ENCODE measurements around the gene ZFAND3. TPM values are rescaled to one million over a fixed set of nuclear protein-coding genes. Genes with fewer than 3 reads are reported as not detected.

Gene ZFAND3
- total RNA-seq, 1 experiment from 2014 or later: 47.2 TPM

GRCh38 chr6:37884548-37884947 is 65.0 kb downstream of the ZFAND3 start:
- no peak overlapping the region for H3K4me2 ChIP-seq (ENCODE audit: low read length)
- no peaks in the 10 kb centered on the region for H3K9me2 ChIP-seq (ENCODE audit: insufficient read depth)
- peaks cover 8% of the 10 kb centered on the region for H4K20me1 ChIP-seq (ENCODE audit: insufficient read depth)
- no peaks in the 10 kb centered on the region for H3K9me3 ChIP-seq (ENCODE audit: control insufficient read depth in 1 of 2, insufficient read depth in 1 of 2, low read depth in 1 of 2, low read length in 2 of 2)
- BruUV-seq (replicated peaks): no TSS peak
- no peaks in the 10 kb centered on the region for H3K27me3 ChIP-seq (ENCODE audit: insufficient read depth, low read length)
- H3K4me1 ChIP-seq (ENCODE audit: control insufficient read depth in 1 of 2, insufficient read depth in 2 of 2, low read length in 2 of 2): no peaks in the 10 kb centered on the region
- no peak overlapping the region for H2AFZ ChIP-seq (ENCODE audit: low read depth, low read length, poor library complexity, severe bottlenecking)
- ATAC-seq: no peak
- ChIA-PET CTCF (no interaction called here), POLR2A (no interaction called here), RAD21 (ENCODE audit: low non-redundant PET in 1 of 2, low total read pairs in 2 of 2, uncharacterized antibody in 2 of 2, unreplicated experiment in 2 of 2) (interaction anchor here in 1 of 2 experiments (0.6 kb wide), 1 partner anchor 858 kb away, joined by 5 read pairs; no protein-coding TSS in a partner anchor)
- DNase-seq (ENCODE audit: low read depth, low spot score): no peak
- H3K36me3 ChIP-seq (ENCODE audit: control insufficient read depth in 1 of 2, insufficient read depth in 2 of 2, low read length in 2 of 2): no peaks in the 10 kb centered on the region
- no peak overlapping the region for H3K9ac ChIP-seq (ENCODE audit: low read length)
- intact Hi-C loops (cut with micrococcal nuclease): no loop called here
- TF ChIP-seq SP1 (IDR thresholded peaks at IDR 0.05; ENCODE audit: low read depth): no peak
- TF ChIP-seq YY1 (IDR thresholded peaks at IDR 0.05; ENCODE audit: extremely low read depth, insufficient replicate concordance, low read depth, low read length): no peak
- TF ChIP-seq, protein P1, sequence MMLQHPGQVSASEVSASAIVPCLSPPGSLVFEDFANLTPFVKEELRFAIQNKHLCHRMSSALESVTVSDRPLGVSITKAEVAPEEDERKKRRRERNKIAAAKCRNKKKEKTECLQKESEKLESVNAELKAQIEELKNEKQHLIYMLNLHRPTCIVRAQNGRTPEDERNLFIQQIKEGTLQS (IDR thresholded peaks at IDR 0.05): no peak
- TF ChIP-seq ZNF274 (IDR thresholded peaks at IDR 0.05; ENCODE audit: low read depth, low read length): no peak
- no peak for TF ChIP-seq CEBPB (IDR thresholded peaks at IDR 0.05; ENCODE audit: low read depth)
- TF ChIP-seq EZH2phosphoT487 (IDR thresholded peaks at IDR 0.05; ENCODE audit: borderline replicate concordance): no peak
- no peak for TF ChIP-seq FOSL1 (IDR thresholded peaks at IDR 0.05; ENCODE audit: low read depth)
- no peak for TF ChIP-seq CBX3 (IDR thresholded peaks at IDR 0.05; ENCODE audit: low read depth)
- no peak for TF ChIP-seq SRF (IDR thresholded peaks at IDR 0.05; ENCODE audit: low read depth)
- H3K27ac ChIP-seq (ENCODE audit: low read depth, low read length): no peak overlapping the region
- H3K4me3 ChIP-seq (replicated peaks in 1 of 2; ENCODE audit: low read depth in 1 of 2, low read length in 2 of 2): no peak overlapping the region
- peaks cover 63% of the 10 kb centered on the region for H3K79me2 ChIP-seq (ENCODE audit: insufficient read depth, low read length)

DNA sequence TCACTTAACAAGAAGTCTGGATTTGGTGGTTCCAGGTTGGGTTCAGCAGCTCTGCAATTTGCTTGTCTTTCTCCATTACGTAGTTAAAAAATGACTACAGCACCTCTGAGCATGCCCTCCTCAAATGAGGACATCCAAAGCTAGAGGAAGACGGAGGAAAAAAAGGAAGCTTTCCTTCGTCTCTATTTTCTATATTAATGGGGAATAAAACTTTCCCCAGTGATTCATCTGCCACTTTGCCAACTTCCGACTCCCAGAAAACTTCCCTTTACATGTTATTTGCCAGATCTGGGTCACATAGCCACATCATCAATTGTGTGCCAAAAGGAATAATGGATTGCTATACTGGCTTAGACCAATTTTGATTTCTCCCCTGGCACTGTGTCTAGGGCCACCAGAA is 69.5 kb downstream of the ZFAND3 start:
- intact Hi-C loops (cut with micrococcal nuclease): no loop called here
- no peaks in the 10 kb centered on the region for H3K9me3 ChIP-seq (ENCODE audit: control insufficient read depth in 1 of 2, insufficient read depth in 1 of 2, low read depth in 1 of 2, low read length in 2 of 2)
- CTCF ChIA-PET: interaction anchor here (0.8 kb wide), 1 partner anchor 30 kb away, joined by 3 read pairs; no protein-coding TSS in a partner anchor
- no peaks in the 10 kb centered on the region for H3K9me2 ChIP-seq (ENCODE audit: insufficient read depth)
- H3K9ac ChIP-seq (ENCODE audit: low read length): no peak overlapping the region
- no peak overlapping the region for H3K4me3 ChIP-seq (replicated peaks in 1 of 2; ENCODE audit: low read depth in 1 of 2, low read length in 2 of 2)
- H3K79me2 ChIP-seq (ENCODE audit: insufficient read depth, low read length): peaks cover 54% of the 10 kb centered on the region
- H2AFZ ChIP-seq (ENCODE audit: low read depth, low read length, poor library complexity, severe bottlenecking): no peak overlapping the region
- no peaks in the 10 kb centered on the region for H3K4me1 ChIP-seq (ENCODE audit: control insufficient read depth in 1 of 2, insufficient read depth in 2 of 2, low read length in 2 of 2)
- ATAC-seq (no peak), DNase-seq (ENCODE audit: low read depth, low spot score) (no peak)
- no peak overlapping the region for H3K27ac ChIP-seq (ENCODE audit: low read depth, low read length)
- H3K27me3 ChIP-seq (ENCODE audit: insufficient read depth, low read length): no peaks in the 10 kb centered on the region
- H3K4me2 ChIP-seq (ENCODE audit: low read length): no peak overlapping the region
- POLR2A ChIA-PET: no interaction called here
- H4K20me1 ChIP-seq (ENCODE audit: insufficient read depth): peaks cover 5% of the 10 kb centered on the region
- RAD21 ChIA-PET (ENCODE audit: low non-redundant PET in 1 of 2, low total read pairs in 2 of 2, uncharacterized antibody in 2 of 2, unreplicated experiment in 2 of 2): no interaction called here
- TF ChIP-seq EZH2 (IDR thresholded peaks at IDR 0.05) (no peak), REST (IDR thresholded peaks at IDR 0.05; ENCODE audit: low read depth) (no peak), YY1 (IDR thresholded peaks at IDR 0.05; ENCODE audit: extremely low read depth, insufficient replicate concordance, low read depth, low read length) (no peak)
- BruUV-seq (replicated peaks): no TSS peak
- no peaks in the 10 kb centered on the region for H3K36me3 ChIP-seq (ENCODE audit: control insufficient read depth in 1 of 2, insufficient read depth in 2 of 2, low read length in 2 of 2)
